HG02870 (cell line): Measurements from ENCODE around the gene RAVER2.

Source experiments
- ATAC-seq: cut with Tn5 transposase; IDR thresholded peaks from one replicate; pipeline ENCODE4 v1.9.1; 2021; ENCODE audit warnings: mild to moderate bottlenecking, moderate library complexity; ENCODE audit not compliant: unreplicated experiment

Gene RAVER2

DNA sequence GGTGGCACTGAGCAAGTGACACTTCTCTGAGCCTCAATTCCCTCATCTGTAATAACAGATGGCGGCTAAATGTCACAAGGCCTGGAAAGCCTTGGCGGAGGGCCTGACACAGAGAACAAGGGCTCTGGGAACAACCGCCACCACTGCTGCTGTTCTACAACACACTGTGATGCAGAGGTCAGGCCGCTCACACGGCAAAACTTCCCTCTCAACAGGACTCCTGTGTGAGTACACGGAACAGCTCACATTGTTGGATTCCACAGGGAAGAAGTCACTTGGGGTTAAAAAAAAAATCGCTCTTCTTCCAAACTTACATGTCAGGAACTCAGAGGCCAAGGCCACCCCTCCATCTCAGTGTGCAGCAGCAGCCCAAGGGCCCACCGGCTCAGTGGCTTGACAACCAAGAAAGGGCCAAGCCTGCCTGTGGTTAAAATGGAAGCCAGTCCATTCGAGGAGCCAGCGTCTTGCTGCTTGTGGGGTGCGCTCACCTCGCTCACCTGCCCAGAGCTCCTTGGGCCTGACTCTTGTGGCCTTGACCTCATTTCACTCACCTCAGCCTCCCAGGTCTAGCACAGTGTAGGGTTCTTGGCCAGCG, 101.1 kb downstream of the RAVER2 start:
- ATAC-seq = no peak

GRCh38 chr1:64846573-64847430, 101.9 kb downstream of the RAVER2 start:
- no peak for ATAC-seq

DNA sequence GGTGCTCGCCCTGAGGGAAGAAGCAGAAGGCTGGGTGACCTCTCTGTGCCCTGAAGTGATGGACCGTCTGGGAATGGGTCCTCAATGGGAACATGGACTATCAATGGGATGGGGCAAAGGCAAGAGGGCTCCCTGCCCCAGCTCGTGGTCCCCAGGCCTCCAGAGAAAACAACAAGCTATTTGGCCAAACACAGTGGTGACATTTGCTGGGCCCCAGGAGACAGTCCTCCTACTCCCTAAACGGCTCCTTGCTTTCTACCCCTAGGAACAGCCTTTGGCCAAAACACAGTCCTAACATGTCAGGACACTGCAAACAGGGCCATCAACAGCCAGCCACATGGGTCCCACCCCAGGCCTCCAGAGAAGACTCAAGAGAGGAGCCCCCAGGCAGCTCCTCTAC, 102.8 kb downstream of the RAVER2 start:
- no peak for ATAC-seq

- ATAC-seq = no peak
Measured at GRCh38 chr1:64848136-64848535, 103.3 kb downstream of the RAVER2 start.

DNA sequence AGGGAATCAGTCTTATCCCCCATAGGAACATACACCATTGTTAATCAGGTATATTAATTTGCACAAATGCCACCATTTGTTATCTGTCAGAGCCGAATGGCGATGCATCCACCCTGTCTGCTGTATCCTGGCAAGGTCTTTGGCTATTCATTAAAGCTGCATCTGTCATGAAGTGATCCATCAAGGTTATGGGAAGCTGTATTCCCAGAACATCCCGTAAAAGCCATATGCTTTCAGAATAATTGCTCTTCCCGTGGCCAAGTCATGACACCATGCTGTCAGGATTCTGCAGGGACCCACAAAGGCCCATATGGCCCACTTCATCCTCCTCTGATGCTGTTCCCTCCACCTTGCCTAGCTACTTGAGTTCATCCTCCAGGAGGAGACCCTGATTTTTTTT, 103.9 kb downstream of the RAVER2 start:
- no peak for ATAC-seq

- no peak for ATAC-seq
Measured at GRCh38 chr1:64849942-64850341, 105.1 kb downstream of the RAVER2 start.

- ATAC-seq = no peak
Measured at GRCh38 chr1:64850846-64851245, 106.0 kb downstream of the RAVER2 start.

GRCh38 chr1:64851664-64852063, 106.8 kb downstream of the RAVER2 start:
- no peak for ATAC-seq

GRCh38 chr1:64854674-64855073, 109.8 kb downstream of the RAVER2 start:
- no peak for ATAC-seq

DNA sequence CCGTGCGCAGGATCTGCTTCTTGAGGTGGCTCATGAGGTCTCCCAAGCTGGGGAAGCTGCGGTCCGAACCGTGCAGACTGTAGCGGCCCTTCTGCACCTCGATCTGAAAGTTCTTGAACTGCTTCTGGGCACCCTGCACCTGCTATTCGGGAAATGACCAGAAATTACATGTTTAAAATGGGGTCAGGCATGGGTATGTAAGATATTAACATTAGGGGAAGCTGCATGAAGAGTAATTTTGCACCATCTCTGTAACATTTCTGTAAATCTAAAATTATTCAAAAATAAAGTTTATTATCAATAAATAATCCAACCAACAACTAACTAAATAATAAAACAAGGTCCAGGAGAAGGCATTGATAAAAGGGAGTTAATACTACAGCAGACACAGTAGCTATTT, 110.7 kb downstream of the RAVER2 start:
- ATAC-seq = no peak

- ATAC-seq = no peak
Measured at GRCh38 chr1:64856553-64856952, 111.7 kb downstream of the RAVER2 start.

- no peak for ATAC-seq
Measured at GRCh38 chr1:64857347-64857746, 112.5 kb downstream of the RAVER2 start.

- no peak for ATAC-seq
Measured at GRCh38 chr1:64861611-64862010, 116.7 kb downstream of the RAVER2 start.

GRCh38 chr1:64864018-64864940, 119.4 kb downstream of the RAVER2 start:
- peak; percentile 99 for ATAC-seq

DNA sequence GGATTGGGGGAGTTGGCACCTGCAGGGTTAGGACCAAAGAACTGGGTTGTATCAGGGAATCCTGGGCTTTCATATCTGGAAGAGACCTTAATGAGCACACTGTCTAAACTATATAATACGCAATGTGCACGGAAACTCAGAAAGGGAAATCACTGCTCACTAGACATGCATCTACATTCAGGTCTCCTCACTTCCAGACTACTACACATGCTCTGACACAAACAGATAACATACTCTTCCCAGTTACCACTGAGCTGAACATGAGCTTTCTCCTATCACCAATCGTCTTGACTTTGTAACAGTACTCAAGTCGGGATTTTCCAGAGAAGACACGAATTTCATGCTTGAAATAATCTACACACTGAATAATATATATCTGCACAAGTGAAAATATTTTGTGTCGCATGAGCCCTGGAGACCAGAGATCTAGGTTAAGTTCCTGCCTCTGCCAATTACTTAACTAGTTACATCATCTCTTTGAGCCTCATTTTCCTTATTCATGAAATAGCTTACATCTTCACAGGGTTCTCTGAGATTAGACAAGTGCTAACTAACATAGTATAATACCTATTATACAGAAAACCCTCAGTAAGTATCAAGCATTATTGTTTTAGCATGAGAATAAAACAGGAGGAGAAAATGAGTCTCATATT, 120.4 kb downstream of the RAVER2 start:
- ATAC-seq = no peak

GRCh38 chr1:64866689-64867088, 121.8 kb downstream of the RAVER2 start:
- no peak for ATAC-seq

DNA sequence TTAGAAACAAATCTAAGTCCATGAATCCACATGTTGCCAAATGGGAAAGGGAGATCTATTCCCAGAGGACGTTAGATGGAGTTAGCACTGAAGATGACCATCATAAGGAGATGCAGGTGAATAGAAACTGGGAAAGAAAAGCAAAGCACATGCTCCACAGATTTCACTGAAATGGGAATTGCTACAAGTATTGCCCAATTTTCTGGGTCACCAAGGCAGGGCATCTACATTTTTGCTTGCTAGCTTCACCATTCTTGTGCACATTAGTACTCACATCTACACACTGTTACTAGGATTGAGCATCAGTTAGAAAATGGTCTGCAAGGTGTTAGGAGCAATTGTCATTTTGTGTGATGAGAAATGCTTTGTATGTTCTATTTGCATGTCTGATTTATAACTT, 122.4 kb downstream of the RAVER2 start:
- ATAC-seq = no peak

- ATAC-seq = no peak
Measured at GRCh38 chr1:64871256-64871655, 126.4 kb downstream of the RAVER2 start.

GRCh38 chr1:64872067-64872466, 127.2 kb downstream of the RAVER2 start:
- no peak for ATAC-seq

GRCh38 chr1:64873576-64873975, 128.7 kb downstream of the RAVER2 start:
- ATAC-seq = no peak

GRCh38 chr1:64874666-64875065, 129.8 kb downstream of the RAVER2 start:
- ATAC-seq = no peak
